ENCODE measurements around the gene WNT1.

The WNT1 gene

DNA sequence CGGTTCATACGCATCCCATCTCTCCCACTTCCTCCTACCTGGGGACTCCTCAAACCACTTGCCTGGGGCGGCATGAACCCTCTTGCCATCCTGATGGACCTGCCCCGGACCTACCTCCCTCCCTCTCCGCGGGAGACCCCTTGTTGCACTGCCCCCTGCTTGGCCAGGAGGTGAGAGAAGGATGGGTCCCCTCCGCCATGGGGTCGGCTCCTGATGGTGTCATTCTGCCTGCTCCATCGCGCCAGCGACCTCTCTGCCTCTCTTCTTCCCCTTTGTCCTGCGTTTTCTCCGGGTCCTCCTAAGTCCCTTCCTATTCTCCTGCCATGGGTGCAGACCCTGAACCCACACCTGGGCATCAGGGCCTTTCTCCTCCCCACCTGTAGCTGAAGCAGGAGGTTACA lies 3.6 kb downstream of the WNT1 start:
- no peak for DNase-seq

DNA sequence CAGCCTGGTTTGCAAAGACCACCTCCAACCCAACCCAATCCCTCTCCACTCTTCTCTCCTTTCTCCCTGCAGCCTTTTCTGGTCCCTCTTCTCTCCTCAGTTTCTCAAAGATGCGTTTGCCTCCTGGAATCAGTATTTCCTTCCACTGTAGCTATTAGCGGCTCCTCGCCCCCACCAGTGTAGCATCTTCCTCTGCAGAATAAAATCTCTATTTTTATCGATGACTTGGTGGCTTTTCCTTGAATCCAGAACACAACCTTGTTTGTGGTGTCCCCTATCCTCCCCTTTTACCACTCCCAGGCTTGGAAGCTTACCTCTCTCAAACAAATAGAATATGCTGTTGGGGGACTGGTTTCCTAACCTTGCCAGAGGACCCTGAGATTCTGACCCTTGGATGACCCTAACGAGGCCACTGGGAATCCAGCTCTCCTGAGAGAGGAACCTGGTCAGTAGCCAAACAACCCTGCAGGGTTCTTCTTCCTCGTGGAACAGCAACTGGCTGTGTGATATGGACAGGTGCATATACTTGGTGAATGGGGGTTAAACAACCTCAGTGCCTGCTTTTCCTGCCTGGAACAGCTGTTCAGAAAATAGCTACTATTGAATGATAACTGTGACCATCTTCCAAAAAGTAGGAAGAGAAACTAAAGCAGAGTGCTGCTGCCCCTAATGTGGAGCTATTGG lies 4.4 kb downstream of the WNT1 start:
- DNase-seq: no peak

DNA sequence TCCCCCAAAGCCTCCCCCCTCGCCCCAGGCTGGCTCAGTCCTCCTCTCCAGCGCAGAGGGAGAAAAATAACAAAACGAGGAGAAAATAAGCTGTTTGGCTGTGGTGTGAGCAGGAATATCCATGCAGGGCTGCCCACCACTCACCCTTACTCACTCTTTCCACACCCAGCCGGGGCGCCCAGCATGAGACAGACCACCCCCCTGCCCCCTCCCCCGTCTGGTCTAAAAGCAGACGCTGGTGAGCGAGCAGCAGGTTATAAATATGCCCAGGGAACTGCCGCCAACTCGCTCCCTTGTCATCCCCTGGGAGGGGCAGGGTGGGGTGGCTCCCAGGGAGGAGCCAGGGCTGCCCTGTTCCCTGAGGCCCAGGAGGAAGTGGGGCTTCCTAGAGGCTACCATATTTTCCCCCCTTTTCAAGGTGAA lies 7.4 kb downstream of the WNT1 start:
- no peak for DNase-seq

DNA sequence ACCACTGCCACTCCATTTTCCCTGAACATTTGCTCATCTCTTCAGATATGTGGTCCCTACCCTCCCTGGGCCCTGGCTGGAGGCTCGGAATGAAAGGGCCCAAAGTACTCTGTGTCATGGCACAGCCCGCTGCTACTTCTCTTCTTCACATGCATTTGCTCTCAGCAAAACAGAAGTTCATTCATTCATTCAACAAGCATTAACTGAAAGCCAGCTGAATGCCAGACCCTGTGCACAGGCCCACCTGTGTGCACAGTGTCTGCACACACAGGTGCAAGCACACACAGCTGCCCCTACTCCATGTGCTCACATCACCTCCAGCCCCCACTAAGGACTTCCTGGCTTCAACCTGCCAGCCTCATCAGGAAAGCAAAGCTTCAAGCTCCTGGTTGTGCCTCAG lies 7.8 kb downstream of the WNT1 start:
- no peak for DNase-seq

DNA sequence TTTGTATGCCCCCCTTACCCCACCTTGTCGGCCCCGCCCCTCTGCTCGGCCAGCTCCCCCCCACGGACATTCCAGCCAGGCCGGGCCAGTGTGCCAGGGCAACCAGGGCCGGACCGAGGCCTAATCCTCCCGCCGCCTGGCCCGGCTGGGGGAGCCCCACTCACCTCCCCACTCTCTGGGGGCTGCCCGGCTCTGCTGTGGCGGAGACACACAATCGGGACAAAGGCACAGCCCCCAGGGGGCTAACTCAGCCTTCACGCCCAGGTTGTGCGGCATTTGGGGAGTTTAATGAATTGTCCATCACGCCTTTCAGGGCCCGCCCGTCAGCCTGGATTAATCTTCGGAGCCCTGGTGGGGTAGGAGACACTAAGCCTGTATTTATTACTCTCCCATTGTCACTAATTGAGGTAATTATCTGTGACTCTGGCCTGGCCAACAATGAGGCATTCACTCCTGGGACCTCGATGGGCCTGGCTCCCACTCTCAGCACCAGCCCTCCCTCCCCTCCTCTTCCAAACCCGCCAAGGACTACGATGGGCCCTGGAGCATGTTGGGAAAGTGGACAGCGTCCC lies 8.7 kb downstream of the WNT1 start:
- DNase-seq: no peak

DNA sequence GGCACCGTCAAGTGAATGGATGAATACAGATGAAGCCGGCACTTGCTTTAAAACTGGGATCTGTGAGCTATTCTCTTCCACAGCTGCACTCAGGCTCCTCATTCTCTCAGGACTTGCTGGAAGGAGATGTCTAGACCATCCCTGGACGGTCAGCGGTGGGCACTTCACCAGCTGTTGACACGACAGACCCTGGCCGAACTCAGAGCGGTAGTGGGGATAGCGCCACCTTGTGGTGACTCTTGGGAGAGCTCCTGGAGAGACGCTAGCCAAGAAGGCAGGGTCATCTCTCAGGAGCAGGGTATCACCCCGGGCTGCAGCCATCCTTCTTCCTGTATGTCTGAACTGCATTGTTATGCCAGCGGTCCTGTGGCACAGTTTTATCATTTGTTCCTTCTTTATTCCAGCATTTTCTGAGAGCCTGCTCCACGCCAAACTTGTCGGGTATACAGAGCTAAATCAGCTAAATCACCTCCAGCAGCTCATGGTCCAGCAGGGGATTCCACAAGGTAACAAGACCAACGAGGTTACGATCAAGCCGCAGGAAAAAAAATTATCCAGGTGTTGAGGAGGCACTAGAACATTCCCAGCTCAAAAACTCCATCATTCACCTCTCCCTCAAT lies 10.0 kb downstream of the WNT1 start:
- DNase-seq: peak; percentile 39 to 67 (median 50)

DNA sequence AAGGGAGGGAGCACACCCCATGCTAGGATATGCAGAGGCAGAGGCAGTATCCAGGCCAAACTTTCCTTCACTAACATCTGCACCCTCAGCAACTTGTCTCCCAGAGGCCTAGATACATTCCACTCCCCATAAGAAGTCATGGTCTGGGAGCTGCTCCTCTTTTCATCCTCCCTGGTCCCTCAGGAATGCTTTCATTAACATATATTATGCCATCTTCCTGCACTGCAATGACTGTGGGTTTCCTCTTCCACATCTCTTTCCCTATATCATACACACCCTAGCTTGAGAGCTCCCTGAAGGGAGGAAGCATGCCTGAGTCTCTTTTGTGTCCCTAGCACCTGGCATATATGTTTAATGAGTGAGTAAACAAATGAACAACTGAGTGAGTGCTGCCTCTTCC lies 12.4 kb downstream of the WNT1 start:
- no peak for DNase-seq

DNA sequence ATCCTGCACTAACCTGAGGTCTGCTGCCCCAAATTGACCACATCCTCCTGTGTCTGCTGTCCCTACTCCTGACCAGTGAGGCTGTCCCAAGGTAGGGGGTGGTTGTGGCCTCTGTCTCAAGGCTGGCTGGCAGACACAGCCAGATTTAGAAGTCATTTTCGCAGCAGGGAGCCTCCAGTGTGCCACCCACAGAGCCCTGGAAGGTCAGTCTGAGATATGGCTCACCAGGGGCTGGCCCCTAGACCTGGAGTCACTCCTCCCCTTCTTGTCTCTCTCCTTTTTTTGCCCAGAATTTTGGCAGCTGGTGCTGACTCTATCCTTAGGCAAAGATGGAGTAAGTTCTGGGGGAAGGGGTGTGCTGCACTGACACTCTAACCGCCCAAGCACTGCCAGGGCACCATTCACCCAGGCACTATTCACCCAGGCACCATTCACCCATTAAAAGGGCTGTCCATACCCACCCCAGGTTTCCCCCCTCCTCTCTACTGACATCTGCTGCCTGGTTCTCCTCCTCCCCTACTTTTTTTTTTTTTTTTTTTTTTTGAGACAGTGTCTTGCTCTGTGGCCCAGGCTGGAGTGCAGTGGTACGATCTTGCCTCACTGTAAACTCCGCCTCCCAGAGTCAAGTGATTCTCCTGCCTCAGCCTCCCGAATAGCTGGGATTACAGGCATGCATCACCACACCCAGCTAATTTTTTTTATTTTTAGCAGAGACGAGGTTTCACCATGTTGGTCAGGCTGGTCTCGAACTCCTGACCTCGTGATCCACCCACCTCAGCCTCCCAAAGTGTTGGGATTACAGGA lies 13.3 kb downstream of the WNT1 start:
- DNase-seq: no peak

DNA sequence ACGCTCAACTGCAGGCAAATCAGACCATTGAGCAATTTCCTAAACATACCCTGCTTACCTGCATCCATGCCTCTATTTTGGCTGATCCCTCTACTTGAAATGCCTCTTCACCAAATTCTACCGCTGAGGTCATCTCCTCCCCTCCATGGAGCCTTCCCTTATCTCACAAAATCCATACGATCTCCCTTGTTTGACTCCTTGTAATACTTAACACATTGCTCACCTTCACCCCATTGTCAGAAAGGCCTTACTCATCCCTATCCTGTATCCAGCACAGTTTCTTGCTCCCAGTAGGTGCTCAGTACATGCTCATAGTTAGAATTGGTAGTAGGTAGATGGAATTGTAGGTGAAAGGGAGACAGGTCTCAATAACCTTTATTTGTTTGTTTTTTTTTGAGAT lies 15.7 kb downstream of the WNT1 start:
- DNase-seq: no peak

DNA sequence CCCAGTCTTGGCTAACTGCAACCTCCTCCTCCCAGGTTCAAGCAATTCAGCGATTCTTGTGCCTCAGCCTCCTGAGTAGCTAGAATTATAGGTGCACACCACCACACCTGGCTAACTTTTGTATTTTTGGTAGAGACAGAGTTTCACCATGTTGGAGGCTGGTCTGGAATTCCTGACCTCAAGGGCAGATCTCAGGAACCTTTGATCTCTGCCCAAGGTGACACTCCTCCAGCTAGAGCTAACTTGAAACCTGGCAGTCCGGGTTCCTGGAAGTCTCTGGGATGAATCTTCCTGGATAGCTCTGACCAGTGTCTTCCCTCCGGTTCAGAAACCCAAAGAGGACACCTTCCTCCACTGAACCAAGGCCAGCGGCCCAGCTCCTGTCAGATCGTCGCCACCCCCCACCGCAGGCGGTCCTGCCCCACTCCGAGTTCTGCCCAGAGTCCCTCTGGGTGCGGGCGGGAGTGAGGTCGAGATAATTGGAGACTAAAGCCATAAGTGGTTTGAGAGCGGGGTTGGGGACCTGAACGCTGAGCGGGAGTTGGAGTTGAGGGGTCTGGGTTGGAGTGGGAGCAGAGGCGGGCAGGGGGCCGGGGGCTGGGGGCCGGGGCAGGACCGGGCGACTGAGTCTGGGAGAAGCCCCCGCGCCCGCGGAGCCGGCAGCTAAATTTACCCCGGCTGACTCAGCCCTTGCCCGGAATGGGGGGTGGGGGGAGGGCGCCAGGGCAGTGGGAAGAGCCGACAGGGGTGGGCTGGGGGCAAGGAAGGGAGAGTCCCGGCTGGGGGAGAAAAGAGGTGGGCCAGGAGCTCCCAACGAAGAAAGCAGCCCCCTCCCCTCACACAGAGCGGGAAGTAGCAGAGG lies 16.3 kb downstream of the WNT1 start:
- DNase-seq: no peak

DNA sequence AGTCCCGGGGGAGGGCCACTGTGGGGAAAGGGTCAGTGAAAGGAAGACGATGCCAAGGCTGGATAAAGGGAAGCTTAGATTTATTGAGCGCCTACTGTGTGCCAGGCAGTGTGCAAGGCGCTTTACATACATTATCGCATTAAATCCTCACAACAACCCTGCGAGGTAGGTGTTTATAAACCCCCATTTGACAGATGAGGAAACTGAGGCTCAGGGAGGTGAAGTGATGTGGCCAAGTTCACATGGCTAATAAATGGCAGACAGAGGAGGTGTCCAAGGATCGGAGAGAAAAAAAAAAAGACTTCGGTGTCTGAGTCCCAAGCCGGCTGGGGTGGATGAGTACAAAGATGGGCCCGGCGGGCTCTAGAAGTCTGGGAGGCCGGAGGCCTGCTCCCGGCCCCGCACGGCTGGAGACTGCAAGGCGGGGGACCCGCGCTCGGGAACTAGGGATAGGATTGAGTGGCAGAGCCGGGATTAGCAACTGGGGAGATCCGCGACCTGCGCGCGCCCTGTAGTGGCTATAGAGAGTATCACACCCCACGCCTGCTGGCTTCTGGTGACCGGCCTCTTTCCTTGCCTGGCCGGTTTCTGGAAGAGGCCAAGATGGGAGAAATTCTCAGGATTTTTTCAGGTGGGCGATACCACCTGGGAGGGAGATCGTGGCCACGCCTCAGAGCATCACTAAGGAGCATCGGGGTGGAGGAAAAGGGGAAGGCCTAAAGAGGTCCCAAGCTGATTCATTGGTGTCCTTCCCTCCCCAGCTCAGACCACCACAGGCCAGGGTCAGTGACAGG lies 17.2 kb downstream of the WNT1 start:
- no peak for DNase-seq

DNA sequence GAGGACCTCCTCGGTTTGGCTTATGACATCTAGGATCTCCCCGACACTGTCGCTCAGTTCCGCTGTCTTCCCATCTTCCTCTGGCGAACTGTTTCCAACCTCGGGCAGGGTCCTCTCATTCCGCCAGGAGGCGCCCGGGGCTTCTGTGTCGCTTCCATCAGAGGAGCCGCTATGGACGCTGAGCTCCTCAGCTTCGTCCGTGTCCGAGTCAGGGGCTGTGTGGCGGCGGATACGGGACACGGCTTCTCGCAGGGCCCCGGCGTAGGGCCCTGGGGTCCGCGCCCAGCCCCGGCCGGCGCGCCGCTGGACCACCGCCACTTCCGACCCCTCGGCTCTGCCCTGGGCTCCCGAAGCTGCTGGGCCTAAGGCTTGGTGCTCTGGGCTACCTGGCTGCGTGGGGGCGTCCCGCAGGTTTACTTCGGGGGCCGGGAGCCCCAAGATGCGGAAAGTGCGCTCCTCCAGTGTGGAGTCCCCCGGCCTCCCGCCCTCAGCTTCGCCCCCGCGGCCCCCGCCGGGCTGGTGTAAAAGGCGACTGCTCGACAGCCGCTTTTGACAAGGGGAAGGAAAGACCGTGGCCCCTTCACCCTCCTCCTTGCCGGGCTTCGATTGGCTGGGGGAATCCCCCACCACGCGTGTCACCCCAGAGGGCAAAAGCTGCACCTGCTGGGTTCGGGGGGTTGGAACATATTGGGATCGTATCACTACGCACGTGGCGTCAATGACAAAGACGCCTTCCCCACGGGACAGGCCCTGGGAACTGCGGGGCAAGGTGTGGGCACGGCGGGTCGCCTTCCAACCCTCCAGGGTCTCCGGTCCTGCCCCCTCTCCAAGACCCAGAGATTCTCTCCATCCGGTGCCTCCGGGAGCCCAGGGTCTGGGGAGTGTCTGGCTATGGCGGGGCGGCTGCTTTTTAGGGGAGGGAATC lies 18.9 kb downstream of the WNT1 start:
- DNase-seq: peak in 1 of 4 experiments; percentile 46

DNA sequence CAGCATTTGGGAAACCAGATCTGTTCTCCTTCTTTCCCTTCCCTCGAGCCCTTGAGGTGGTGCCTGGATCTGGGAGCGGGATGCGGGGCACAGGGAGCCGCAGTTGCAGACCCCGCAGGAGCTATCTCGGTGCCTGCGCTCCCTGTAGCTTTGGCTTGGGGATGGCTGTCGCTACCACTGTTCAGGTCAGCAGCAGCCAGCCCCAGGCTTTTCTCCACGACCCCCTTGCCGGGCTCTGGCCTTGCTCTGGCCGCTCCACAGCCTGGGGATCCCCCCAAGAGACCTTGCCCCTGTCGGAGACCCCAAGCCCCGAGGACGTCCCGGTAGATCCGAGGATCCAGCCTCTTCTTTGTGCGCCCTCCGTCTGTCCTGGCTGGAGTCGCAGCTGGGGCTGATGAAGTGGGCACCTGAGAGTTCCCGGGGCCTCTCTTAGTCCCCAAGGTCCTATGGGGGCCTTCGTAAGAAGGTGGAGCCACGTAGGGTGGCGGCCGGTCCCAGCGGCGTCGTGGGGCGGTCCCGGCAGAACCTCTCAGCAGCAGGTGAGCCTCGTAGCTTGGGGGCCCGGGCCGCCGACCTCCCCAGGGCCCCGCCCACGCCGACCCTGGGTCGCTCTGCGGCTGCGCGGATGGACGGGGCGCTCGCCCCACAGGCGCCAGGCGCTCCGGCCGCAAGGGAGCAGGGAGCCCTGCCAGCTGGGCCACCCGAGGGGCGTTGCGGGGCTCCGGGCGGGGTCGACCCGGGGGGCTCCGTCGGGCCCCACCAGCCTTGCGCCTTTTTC lies 19.8 kb downstream of the WNT1 start:
- no peak for DNase-seq

DNA sequence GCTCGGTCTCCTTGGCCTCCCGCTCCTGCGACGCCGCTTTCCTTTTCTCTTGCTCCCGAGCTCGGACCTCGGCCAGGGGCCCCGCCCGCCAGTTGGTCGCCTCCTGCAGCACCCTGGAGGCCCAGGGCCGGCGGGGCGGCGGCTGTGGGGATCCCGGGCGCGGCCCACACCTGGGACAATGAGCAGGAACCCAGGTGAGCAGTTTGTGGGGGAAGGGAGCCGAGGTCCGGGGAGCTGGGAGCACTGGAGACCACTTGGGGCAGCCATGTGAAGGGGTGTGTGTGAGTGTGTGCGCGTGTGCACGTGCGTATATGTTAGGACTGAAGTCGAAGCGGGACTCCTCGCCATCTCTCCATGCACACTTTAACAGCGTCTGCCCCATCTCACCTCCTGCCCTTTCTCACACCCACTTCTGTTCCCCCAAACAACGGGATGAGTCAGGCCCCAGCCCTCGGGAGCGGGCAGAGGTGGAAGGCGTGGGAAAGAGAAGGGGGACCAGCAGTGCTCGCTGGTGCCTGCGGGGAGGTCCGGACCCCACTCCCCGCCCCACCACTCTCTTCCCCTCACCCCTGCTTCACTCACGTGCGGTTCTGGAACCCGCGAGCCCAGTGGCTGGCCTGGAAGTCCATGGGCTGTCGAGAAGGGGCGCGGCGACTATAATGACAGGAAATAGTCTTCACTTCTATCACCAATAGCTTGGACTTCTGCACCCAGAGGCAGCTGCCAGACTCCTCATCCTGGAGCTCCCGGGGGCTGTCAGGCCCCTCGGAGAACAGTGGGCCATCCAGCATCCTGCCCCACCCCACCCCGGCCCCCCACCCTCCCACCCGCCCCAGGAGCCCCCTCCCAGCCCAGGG lies 20.6 kb downstream of the WNT1 start:
- DNase-seq: no peak

DNA sequence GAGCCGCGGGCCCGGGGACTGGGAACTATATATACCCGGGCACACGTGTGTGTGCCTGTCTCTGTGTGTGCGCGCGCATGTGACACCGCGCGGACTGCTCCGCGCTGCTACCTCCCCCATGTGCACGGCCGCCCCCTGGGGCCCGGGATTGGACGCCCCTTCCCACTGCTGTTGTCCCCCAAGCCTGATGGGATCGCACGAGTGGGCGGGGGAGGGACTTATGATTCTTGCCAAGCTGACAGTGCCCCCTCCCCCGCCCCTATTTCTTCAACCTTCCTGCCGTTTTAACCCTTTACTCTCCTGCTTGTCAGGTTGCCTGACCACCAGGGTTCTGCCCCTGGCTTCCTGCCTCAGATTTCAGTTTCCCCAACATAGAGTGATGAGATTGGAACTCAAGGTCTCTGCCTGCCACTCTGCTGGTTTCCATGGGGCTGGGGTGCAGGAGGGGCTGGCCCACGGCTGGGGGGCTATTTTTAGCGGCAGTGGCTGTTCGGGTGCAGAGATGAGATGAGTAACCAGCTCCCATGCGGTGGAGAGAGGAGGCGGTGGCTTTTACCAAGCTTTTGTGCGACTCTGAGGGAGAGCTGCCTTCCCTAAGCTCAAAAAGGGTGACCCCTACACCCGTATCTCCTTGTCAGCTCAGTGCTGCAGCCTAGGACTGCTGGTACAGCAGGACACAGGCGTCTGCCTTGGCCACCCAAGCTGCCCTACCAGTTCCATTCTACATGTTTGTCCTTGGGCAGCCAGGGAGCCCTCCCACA lies 21.4 kb downstream of the WNT1 start, which contains the start of gene DDN:
Gene DDN, minus strand, starts transcription at position 5 of the 761 bp plus-strand sequence. CDS start 88 bp downstream, outside the sequence.
- DNase-seq: no peak

DNA sequence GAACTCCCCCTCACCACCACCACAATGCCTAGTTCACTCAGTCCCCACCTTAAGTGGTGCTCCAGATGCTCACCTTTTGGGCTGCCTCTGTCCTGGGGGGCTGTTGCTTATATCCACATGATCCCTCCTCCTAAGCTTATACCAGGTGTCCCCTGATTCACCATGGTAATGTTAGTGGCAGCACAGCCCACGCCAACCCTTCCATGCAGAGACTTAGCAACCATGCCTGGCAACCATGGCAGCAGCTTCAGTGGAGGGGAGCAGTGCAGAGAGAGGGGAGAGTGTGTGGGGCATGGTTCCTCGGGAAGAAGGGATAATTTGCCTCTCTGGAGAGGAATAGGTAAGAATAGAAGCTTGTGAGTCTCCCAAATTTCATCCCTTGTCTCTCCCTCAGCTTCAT lies 22.2 kb downstream of the WNT1 start:
- no peak for DNase-seq

DNA sequence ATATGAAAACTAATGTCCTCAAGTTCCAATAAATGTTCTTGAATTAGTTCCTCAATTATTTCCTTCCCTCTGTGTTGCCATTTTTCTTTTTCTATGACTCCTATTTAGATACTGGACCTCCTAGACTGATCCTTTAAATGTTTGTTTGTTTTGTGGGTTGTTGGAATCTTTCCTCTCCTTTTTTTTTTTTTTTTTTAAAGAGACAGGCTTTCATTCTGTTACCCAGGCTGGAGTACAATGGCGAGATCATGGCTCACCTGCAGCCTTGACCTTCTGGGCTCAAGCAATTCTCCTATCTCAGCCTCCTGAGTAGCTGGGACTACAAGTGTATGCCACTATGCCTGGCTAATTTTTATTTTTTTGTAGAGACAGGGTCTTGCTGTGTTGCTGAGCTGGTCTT lies 30.8 kb downstream of the WNT1 start:
- DNase-seq: no peak

DNA sequence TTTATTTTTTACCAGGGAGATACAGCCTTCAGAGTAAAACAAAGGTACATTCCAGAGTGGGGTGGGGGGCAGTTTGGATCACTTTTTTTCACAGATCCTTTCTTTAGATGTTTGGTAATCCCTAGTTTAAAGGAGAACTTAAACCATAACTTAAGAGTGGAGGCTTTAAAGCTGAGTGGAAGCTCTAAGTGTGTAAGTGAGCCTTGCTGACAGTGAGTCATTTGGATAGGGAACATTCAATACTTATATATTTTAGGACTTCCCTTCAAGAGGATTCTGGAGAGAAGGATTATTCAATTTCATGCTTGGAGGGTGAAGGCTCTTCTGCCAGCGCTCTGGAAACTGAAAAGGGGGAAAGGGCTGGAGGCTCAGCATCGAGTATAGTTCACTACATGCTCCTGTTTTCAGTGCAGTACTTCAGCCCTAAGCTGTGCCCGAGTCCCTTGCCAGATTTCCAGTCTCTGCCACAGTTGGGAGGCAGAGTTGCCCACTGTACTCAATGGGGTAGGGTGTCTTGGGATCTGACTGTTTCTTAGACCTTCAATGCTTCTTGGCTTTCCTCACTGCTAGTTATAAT lies 32.1 kb downstream of the WNT1 start:
- no peak for DNase-seq

Measured in activated CD4-positive, CD25-positive, alpha-beta regulatory T cell (primary cell).